ENCODE measurements around the gene ABCA7. TPM values are rescaled to one million over a fixed set of nuclear protein-coding genes. Genes with fewer than 3 reads are reported as not detected.

ABCA7 gene
- total RNA-seq, 4 donors from 2014 or later: 12.6 to 24.4 (median 18.7) TPM

GRCh38 chr19:1073063-1073955, 33.4 kb downstream of the ABCA7 start:
- Histone ChIP-seq H3K27me3 (peaks cover 5 to 47% (median 6%) of the 10 kb centered on the region in 4 donors), H3K4me3 (no peak overlapping the region), H3K4me1 (peaks cover 21 to 81% (median 26%) of the 10 kb centered on the region in 3 donors), H3K36me3 (no peaks in the 10 kb centered on the region), H3K27ac (no peak overlapping the region), H3K9me3 (no peaks in the 10 kb centered on the region)
- 67 to 93% methylated on average over 3 to 6 of the region's 30 CpGs for WGBS, 2 donors
- intact Hi-C loops (cut with DNase I): no loop called here
- no peak for TF ChIP-seq POLR2A (IDR thresholded peaks at IDR 0.05)
- TF ChIP-seq CTCF (IDR thresholded peaks at IDR 0.05): no peak
- DNase-seq: no peak

DNA sequence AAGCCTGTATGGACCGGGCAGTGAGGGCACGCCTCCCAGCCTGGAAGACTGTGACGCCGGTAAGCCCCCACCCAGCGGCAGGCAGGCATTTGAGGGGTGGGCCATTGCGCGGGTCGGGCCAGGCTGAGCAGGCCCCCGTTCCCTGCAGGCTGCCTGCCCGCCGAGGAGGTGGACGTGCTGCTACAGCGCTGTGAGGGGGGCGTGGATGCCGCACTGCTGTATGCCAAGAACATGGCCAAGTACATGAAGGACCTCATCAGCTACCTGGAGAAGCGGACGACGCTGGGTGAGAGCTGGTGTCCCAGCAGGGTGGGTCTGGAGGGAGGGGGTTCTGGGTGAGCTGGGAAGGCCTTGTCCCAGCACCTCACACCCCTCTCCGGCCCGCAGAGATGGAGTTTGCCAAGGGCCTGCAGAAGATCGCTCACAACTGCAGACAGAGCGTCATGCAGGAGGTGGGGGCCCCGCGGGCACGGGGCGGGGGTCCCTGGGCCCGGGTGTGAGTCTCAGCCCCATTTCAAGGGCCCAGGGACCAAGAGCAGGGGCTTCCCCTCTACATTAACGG, 34.1 kb downstream of the ABCA7 start:
- 80% methylated on average over 1 of the region's 28 CpGs; no CpG with 5 or more reads in 1 of the 2 donors for whole genome bisulfite sequencing, 2 donors
- H3K4me1 ChIP-seq: peaks cover 21 to 73% (median 23%) of the 10 kb centered on the region in 3 donors
- intact Hi-C loops (cut with DNase I): no loop called here

DNA sequence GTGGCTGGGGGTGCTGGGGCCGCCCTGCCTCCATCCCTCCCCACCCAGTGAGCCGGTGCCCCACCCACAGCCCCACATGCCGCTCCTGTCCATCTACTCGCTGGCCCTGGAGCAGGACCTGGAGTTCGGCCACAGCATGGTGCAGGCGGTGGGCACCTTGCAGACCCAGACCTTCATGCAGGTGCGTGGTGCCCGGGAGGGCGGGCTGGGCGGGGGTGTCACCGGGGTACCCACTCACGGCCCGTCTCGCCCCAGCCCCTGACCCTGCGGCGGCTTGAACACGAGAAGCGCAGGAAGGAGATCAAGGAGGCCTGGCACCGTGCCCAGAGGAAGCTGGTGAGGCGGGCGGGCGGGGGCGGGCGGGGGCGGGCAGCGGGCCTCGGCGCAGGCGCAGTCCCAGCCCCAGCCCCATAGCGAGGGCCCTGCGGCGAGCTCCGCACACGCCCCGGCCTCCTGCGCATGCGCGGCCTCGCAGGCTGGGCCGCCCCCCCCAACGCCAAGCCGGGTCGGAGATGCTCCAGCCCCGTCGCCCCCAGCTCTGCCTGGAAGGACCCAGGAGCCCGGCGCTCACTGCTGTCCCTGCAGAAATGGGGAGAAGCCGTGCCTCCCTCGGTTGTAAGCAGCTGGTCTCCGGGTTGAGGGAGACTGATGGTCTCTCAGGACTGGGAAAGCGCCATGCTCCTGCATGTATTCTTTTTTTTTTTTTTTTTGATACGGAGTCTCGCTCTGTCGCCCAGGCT, 34.8 kb downstream of the ABCA7 start:
- peaks cover 5 to 33% (median 6%) of the 10 kb centered on the region in 4 donors for H3K27me3 ChIP-seq
- peaks cover 0 to 2% (median 0%) of the 10 kb centered on the region in 3 donors for H3K36me3 ChIP-seq
- peaks cover 21 to 66% (median 23%) of the 10 kb centered on the region in 3 donors for H3K4me1 ChIP-seq
- no peaks in the 10 kb centered on the region for H3K9me3 ChIP-seq
- peak; percentile 48 for DNase-seq
- intact Hi-C loops (cut with DNase I): no loop called here
- WGBS, 2 donors: 16 to 45% methylated on average over 5 to 9 of the region's 54 CpGs
- peak overlapping the region in 2 of 4 donors; percentile 22 to 55 for H3K4me3 ChIP-seq
- peak overlapping the region in 3 of 4 donors; percentile 20 to 66 (median 24) for H3K27ac ChIP-seq
- TF ChIP-seq CTCF (IDR thresholded peaks at IDR 0.05): no peak
- no peak for TF ChIP-seq POLR2A (IDR thresholded peaks at IDR 0.05)

More for the DNA sequence above, 34.1 kb downstream of the ABCA7 start:
- H3K27ac ChIP-seq: peak overlapping the region in 3 of 4 donors; percentile 20 to 66 (median 24)
- H3K9me3 ChIP-seq: no peaks in the 10 kb centered on the region
- no peaks in the 10 kb centered on the region for H3K36me3 ChIP-seq
- no peak for DNase-seq
- H3K27me3 ChIP-seq: peaks cover 5 to 40% (median 6%) of the 10 kb centered on the region in 4 donors
- H3K4me3 ChIP-seq: peak overlapping the region in 2 of 4 donors; percentile 22 to 55
- no peak for TF ChIP-seq POLR2A (IDR thresholded peaks at IDR 0.05)

- no peaks in the 10 kb centered on the region for H3K9me3 ChIP-seq
- H3K4me3 ChIP-seq: no peak overlapping the region
- 72 to 77% methylated on average over 4 of the region's 4 CpGs for WGBS, 2 donors
- TF ChIP-seq POLR2A (IDR thresholded peaks at IDR 0.05) (no peak), CTCF (IDR thresholded peaks at IDR 0.05) (no peak)
- H3K36me3 ChIP-seq: peaks cover 0 to 11% (median 0%) of the 10 kb centered on the region in 3 donors
- H3K4me1 ChIP-seq: peaks cover 15 to 66% (median 18%) of the 10 kb centered on the region in 3 donors
- H3K27ac ChIP-seq: no peak overlapping the region
- intact Hi-C loops (cut with DNase I): no loop called here
- DNase-seq: no peak
- H3K27me3 ChIP-seq: peaks cover 0 to 20% (median 1%) of the 10 kb centered on the region in 4 donors
Measured at GRCh38 chr19:1076046-1076386, 36.1 kb downstream of the ABCA7 start.

DNA sequence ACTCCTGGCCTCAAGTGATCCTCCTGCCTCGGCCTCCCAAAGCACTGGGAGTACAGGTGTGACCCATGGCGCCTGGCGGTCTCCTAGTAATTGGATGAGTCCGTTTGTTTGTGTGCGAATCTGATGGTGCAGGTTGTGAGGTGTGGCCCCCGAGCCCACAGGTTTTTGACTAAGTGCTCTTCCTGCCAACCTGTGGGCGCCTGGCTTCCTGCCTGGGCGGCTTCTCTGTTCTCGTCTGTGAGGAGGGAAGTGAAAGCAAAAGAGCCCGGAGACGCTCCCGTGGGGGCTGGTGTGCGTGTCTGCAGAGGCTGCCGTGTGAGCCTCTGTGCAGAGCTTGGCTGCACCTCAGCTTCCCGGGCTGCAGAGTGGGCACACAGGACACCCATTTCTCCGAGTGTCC, 37.0 kb downstream of the ABCA7 start:
- intact Hi-C loops (cut with DNase I): no loop called here
- Histone ChIP-seq H3K9me3 (no peaks in the 10 kb centered on the region), H3K4me1 (peaks cover 10 to 66% (median 19%) of the 10 kb centered on the region in 3 donors), H3K36me3 (peaks cover 0 to 11% (median 0%) of the 10 kb centered on the region in 3 donors), H3K4me3 (peak overlapping the region; percentile 11 to 51 (median 33)), H3K27ac (peak overlapping the region in 3 of 4 donors; percentile 23 to 44 (median 36)), H3K27me3 (peaks cover 0 to 10% (median 0%) of the 10 kb centered on the region in 4 donors)
- TF ChIP-seq POLR2A (IDR thresholded peaks at IDR 0.05) (no peak), CTCF (IDR thresholded peaks at IDR 0.05) (no peak)
- WGBS, 2 donors: 8 to 44% methylated on average over 11 to 16 of the region's 16 CpGs
- DNase-seq: peak; percentile 51
